ENCODE data around the gene RASA3.
"Not testable (repeated sequence)": the region's sequence is repeated elsewhere in the genome, so short reads cannot be mapped to it uniquely, and the experiment has no call there.

RASA3 gene

GRCh38 chr13:113996081-113996911 lies 136.1 kb downstream of the RASA3 start:
- DNase-seq = no peak

- DNase-seq = no peak
Observed at GRCh38 chr13:113995051-113995601, 137.3 kb downstream of the RASA3 start.

- no peak for DNase-seq
Observed at GRCh38 chr13:113992276-113993005, 140.0 kb downstream of the RASA3 start.

GRCh38 chr13:113991676-113992179 lies 140.7 kb downstream of the RASA3 start:
- no peak for DNase-seq

- DNase-seq = no peak
Observed at GRCh38 chr13:113991191-113991669, 141.2 kb downstream of the RASA3 start.

- no peak for DNase-seq
Observed at GRCh38 chr13:113990321-113990837, 142.0 kb downstream of the RASA3 start.

GRCh38 chr13:113989585-113990300 lies 142.7 kb downstream of the RASA3 start:
- DNase-seq = no peak

- not testable (repeated sequence) for DNase-seq
Observed at GRCh38 chr13:113988859-113989258, 143.6 kb downstream of the RASA3 start.

GRCh38 chr13:113982296-113982661 lies 150.1 kb downstream of the RASA3 start:
- no peak for DNase-seq

GRCh38 chr13:113981611-113982295 lies 150.7 kb downstream of the RASA3 start:
- DNase-seq = no peak

GRCh38 chr13:113981194-113981605 lies 151.2 kb downstream of the RASA3 start:
- DNase-seq = peak; percentile 96

- no peak for DNase-seq
Observed at GRCh38 chr13:113980489-113981064, 151.8 kb downstream of the RASA3 start.

- no peak for DNase-seq
Observed at GRCh38 chr13:113979791-113980471, 152.5 kb downstream of the RASA3 start.

- DNase-seq = no peak
Observed at GRCh38 chr13:113978741-113979481, 153.5 kb downstream of the RASA3 start.

GRCh38 chr13:113977976-113978375 lies 154.4 kb downstream of the RASA3 start:
- no peak for DNase-seq

GRCh38 chr13:113976711-113977684 lies 155.4 kb downstream of the RASA3 start:
- DNase-seq = no peak

- DNase-seq = no peak
Observed at GRCh38 chr13:113975416-113975815, 157.0 kb downstream of the RASA3 start.

GRCh38 chr13:113974304-113975281 lies 157.8 kb downstream of the RASA3 start:
- no peak for DNase-seq

Measured in NCI-H1417 treated with DMSO at 0.1 percent for 48 hours (cell line).